PFSK-1 (cell line): ENCODE data around the gene NPY2R.

Experiments used
- REST ChIP-seq, 2 experiments: IDR thresholded peaks; 2 replicates each; pipeline versions ENCODE4 v1.6.1 to v1.8.0; 2011 to 2012; ENCODE audit warnings: low read depth in 2 of 2, low read length in 2 of 2, control low read depth in 1 of 2, inconsistent platforms in 1 of 2, mild to moderate bottlenecking in 1 of 2, moderate library complexity in 1 of 2; ENCODE audit not compliant: insufficient read depth in 1 of 2
- SIN3A ChIP-seq: IDR thresholded peaks from 2 replicates; pipeline ENCODE4 v1.6.1; 2012; ENCODE audit warnings: mild to moderate bottlenecking, low read length, moderate library complexity, borderline replicate concordance; ENCODE audit not compliant: insufficient read depth
- TAF1 ChIP-seq: IDR thresholded peaks from 2 replicates; pipeline ENCODE4 v1.6.1; 2012; ENCODE audit warnings: low read length, control low read depth, borderline replicate concordance; ENCODE audit not compliant: insufficient read depth

GRCh38 chr4:155220025-155220424, 11.6 kb downstream of the NPY2R start:
- no peak for TF ChIP-seq REST (IDR thresholded peaks at IDR 0.05; ENCODE audit: insufficient read depth in 1 of 2, low read depth in 2 of 2, low read length in 2 of 2)
- TF ChIP-seq TAF1 = no peak
- TF ChIP-seq SIN3A = no peak
